DOHH2 (cell line): ENCODE measurements around the gene CARD14.

Experiments
- CTCF ChIP-seq: fragments of 200-600 bp; sonication (generic); IDR thresholded peaks from one replicate; pipeline ENCODE4 v1.5.1; 2014; ENCODE audit warnings: antibody characterized with exemption, mild to moderate bottlenecking, low read depth, low read length; ENCODE audit not compliant: poor library complexity, severe bottlenecking
- EZH2phosphoT487 ChIP-seq: fragments of 200-600 bp; sonication (generic); IDR thresholded peaks from 2 replicates; pipeline ENCODE4 v1.6.1; 2017; ENCODE audit warnings: borderline replicate concordance, mild to moderate bottlenecking, antibody characterized with exemption, low read length, moderate library complexity, mixed read lengths

DNA sequence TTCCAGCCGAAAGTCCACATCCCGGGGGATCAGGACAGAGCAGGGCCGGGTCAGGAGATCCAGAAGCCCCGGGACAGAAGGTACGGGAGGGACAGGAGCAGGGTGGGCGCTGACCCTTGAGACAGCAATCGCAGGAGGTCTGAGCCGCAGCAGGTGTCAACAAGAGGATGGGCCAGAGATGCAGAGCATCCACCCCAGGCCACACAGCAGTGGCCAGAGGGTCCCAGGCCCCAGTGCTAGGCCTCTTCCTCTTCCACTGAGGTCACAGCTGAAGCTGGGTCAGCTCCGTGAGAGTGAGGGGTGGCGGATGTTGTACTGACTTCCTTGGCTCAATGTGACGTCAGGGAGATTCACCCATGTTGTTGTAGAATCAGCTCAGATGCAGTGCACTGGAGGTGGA, 82.1 kb downstream of the CARD14 start:
- no peak for TF ChIP-seq CTCF
- no peak for TF ChIP-seq EZH2phosphoT487
